ENCODE data around the gene RASSF5. TPM values are rescaled to one million over a fixed set of nuclear protein-coding genes. Genes with fewer than 3 reads are reported as not detected.

RASSF5 gene
- total RNA-seq, 3 donors from 2014 or later = 179 to 227 (median 216) TPM

- H3K4me1 Mint-ChIP-seq (ENCODE audit: low read depth) = peaks cover 85% of the 10 kb centered on the region
- no peaks in the 10 kb centered on the region for H3K9me3 Mint-ChIP-seq
- H3K27me3 Mint-ChIP-seq (ENCODE audit: low read depth) = no peaks in the 10 kb centered on the region
- peak within 1 kb of the TSS; percentile 87 for H3K4me3 Mint-ChIP-seq
- DNase-seq (peak; percentile 25), ATAC-seq (peak; percentile 61 to 65)
- H3K36me3 Mint-ChIP-seq (ENCODE audit: insufficient read depth) = peaks cover 8% of the 10 kb centered on the region
Observed at GRCh38 chr1:206469933-206470691, 37.2 kb upstream of the RASSF5 start, which contains the start of gene IKBKE. TSS of gene IKBKE (plus strand) at chr1:206470476. CDS start at chr1:206473228, 2,752 bp downstream.

DNA sequence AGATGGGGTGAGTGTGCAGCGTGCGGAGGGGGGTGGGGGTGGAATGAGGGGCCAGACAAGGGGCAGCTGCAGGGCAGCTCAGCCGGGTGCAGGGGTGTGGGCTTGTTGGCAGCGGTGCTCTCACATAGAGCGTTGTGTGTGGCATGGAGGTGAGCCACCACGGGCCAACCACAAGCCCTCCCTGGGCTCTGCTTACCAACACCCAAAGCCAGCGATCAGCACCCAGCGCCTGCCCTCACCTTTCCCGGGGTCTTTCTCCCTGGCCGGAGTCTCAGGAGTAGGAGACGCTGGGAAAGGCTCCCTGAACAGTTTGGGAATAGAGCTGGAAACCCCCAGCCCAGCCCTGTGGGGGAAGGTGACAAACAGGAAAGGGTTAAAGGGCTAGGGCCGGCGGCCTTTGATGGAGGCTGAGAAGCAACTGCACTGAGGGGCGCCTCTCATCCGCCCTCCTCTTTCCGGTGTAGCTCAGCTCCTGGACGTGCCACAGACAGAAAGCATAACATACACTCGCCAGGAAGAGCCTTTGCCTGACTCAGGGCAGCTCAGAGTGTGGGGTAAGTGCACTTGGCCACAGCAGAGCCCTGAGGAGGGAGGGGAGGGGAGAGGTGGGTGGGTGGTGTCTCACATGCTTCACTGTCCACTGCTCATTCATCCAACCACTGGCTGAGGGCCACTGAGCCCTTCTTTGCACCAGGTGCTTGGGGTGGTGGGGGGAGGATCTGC is 36.5 kb upstream of the RASSF5 start:
- DNase-seq = peak; percentile 30
- no peaks in the 10 kb centered on the region for H3K9me3 Mint-ChIP-seq
- peaks cover 14% of the 10 kb centered on the region for H3K36me3 Mint-ChIP-seq (ENCODE audit: insufficient read depth)
- peaks cover 85% of the 10 kb centered on the region for H3K4me1 Mint-ChIP-seq (ENCODE audit: low read depth)
- peak; percentile 58 to 67 for ATAC-seq
- peak overlapping the region; percentile 87 for H3K4me3 Mint-ChIP-seq
- no peaks in the 10 kb centered on the region for H3K27me3 Mint-ChIP-seq (ENCODE audit: low read depth)

- no peaks in the 10 kb centered on the region for H3K27me3 Mint-ChIP-seq (ENCODE audit: low read depth)
- H3K4me1 Mint-ChIP-seq (ENCODE audit: low read depth) = peaks cover 81% of the 10 kb centered on the region
- no peaks in the 10 kb centered on the region for H3K9me3 Mint-ChIP-seq
- H3K36me3 Mint-ChIP-seq (ENCODE audit: insufficient read depth) = peaks cover 18% of the 10 kb centered on the region
- DNase-seq (no peak), ATAC-seq (peak; percentile 10 to 11)
- H3K4me3 Mint-ChIP-seq = peak overlapping the region; percentile 87
Observed at GRCh38 chr1:206471415-206471801, 35.9 kb upstream of the RASSF5 start.

DNA sequence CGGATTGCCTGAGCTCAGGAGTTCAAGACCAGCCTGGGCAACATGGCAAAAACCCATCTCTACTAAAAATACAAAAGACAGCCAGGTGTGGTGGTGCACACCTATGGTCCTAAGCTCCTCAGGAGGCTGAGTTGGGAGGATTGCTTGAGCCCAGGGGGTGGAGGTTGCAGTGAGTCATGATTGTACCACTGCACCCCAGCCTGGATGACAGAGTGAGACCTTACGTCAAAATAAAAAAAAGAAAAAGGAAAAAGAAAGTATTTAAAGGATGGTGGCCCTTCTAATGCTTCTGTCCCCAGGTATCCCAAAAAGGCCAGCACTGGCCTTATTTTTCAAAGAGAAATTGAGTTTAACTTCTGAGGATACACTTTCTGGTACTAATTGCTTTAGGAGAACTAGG is 35.3 kb upstream of the RASSF5 start:
- ATAC-seq = no peak
- Mint-ChIP-seq H3K36me3 (ENCODE audit: insufficient read depth) (peaks cover 23% of the 10 kb centered on the region), H3K9me3 (no peaks in the 10 kb centered on the region), H3K27me3 (ENCODE audit: low read depth) (no peaks in the 10 kb centered on the region), H3K4me3 (peak overlapping the region; percentile 87), H3K4me1 (ENCODE audit: low read depth) (peaks cover 75% of the 10 kb centered on the region)
- peak; percentile 28 for DNase-seq

DNA sequence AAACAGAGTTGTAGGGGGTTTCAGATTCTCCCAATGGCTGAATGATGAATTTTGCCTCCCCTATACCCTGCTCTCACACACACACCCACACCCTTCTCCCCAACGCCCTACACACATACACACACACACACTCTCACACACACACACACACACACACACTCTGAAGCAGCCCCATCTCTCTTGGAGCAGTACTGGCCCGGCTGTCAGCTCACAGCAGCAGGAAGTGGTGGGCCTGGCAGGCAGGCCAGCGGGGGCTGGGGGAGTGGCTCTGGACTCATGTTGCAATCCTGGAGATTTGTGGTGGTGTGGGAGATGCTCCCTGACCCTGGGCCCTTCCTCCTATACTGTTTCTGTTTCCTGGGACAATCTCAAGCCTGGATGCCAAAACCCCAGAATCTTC is 34.9 kb upstream of the RASSF5 start:
- Mint-ChIP-seq H3K9me3 (no peaks in the 10 kb centered on the region), H3K27me3 (ENCODE audit: low read depth) (no peaks in the 10 kb centered on the region), H3K36me3 (ENCODE audit: insufficient read depth) (peaks cover 27% of the 10 kb centered on the region), H3K4me3 (peak overlapping the region; percentile 87), H3K4me1 (ENCODE audit: low read depth) (peaks cover 71% of the 10 kb centered on the region)
- DNase-seq = no peak
- no peak for ATAC-seq

- ATAC-seq (no peak), DNase-seq (no peak)
- no peaks in the 10 kb centered on the region for H3K27me3 Mint-ChIP-seq (ENCODE audit: low read depth)
- H3K4me1 Mint-ChIP-seq (ENCODE audit: low read depth) = peaks cover 67% of the 10 kb centered on the region
- no peaks in the 10 kb centered on the region for H3K9me3 Mint-ChIP-seq
- peak overlapping the region; percentile 87 for H3K4me3 Mint-ChIP-seq
- peaks cover 27% of the 10 kb centered on the region for H3K36me3 Mint-ChIP-seq (ENCODE audit: insufficient read depth)
Observed at GRCh38 chr1:206472886-206473285, 34.4 kb upstream of the RASSF5 start.

GRCh38 chr1:206476058-206476457 is 31.3 kb upstream of the RASSF5 start:
- peaks cover 33% of the 10 kb centered on the region for H3K36me3 Mint-ChIP-seq (ENCODE audit: insufficient read depth)
- no peaks in the 10 kb centered on the region for H3K27me3 Mint-ChIP-seq (ENCODE audit: low read depth)
- DNase-seq (no peak), ATAC-seq (no peak)
- H3K4me1 Mint-ChIP-seq (ENCODE audit: low read depth) = peaks cover 52% of the 10 kb centered on the region
- H3K9me3 Mint-ChIP-seq = no peaks in the 10 kb centered on the region
- no peak overlapping the region for H3K4me3 Mint-ChIP-seq

DNA sequence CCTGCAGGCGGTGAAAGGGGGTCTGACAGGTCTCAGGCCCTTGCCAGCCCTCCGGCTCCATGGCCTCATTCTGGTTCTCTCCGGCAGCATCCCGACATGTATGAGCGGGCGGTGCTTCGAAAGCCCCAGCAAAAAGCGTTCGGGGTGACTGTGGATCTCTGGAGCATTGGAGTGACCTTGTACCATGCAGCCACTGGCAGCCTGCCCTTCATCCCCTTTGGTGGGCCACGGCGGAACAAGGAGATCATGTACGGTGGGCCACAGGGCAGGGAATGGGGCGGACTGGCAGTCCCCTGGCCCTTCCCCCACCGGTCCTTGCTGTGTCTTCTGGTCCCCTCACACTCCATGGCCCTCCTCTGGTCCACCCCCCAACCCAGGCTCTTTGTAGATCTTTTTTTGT is 30.7 kb upstream of the RASSF5 start:
- Mint-ChIP-seq H3K4me3 (no peak overlapping the region), H3K4me1 (ENCODE audit: low read depth) (peaks cover 48% of the 10 kb centered on the region), H3K27me3 (ENCODE audit: low read depth) (no peaks in the 10 kb centered on the region), H3K9me3 (no peaks in the 10 kb centered on the region), H3K36me3 (ENCODE audit: insufficient read depth) (peaks cover 33% of the 10 kb centered on the region)
- DNase-seq (no peak), ATAC-seq (no peak)

- ATAC-seq = no peak
- Mint-ChIP-seq H3K4me1 (ENCODE audit: low read depth) (peaks cover 43% of the 10 kb centered on the region), H3K36me3 (ENCODE audit: insufficient read depth) (peaks cover 33% of the 10 kb centered on the region), H3K4me3 (no peak overlapping the region), H3K27me3 (ENCODE audit: low read depth) (no peaks in the 10 kb centered on the region), H3K9me3 (no peaks in the 10 kb centered on the region)
- DNase-seq = no peak
Observed at GRCh38 chr1:206477110-206477509, 30.2 kb upstream of the RASSF5 start.

DNA sequence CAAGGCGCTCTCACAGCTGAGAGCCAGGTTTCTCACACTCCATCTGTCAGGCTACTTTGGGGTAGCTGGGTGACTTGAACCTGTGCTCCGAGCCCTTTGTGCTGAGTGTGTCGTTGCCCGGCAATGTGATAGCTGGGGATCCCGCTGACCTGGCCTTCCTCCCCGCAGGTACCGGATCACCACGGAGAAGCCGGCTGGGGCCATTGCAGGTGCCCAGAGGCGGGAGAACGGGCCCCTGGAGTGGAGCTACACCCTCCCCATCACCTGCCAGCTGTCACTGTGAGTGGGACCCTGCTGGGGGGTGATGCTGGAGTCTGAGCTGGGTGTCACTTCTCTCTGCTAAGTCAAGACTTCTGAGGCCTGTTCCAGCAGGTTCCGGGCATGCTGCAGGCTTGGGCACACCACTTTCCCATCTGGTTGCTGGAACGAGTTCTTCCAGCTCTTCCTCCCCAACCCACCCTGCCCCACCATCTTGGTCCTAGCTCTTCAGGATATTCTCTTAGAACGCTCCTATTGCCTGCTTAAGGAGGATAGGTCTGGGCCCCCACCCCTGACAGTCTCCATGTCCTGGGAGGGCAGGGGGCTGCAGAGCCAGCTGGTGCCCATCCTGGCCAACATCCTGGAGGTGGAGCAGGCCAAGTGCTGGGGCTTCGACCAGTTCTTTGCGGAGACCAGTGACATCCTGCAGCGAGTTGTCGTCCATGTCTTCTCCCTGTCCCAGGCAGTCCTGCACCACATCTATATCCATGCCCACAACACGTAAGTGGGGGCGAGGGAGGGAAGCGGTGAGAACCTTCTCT is 29.6 kb upstream of the RASSF5 start:
- peaks cover 33% of the 10 kb centered on the region for H3K36me3 Mint-ChIP-seq (ENCODE audit: insufficient read depth)
- H3K4me1 Mint-ChIP-seq (ENCODE audit: low read depth) = peaks cover 36% of the 10 kb centered on the region
- H3K9me3 Mint-ChIP-seq = no peaks in the 10 kb centered on the region
- no peak overlapping the region for H3K4me3 Mint-ChIP-seq
- no peaks in the 10 kb centered on the region for H3K27me3 Mint-ChIP-seq (ENCODE audit: low read depth)
- DNase-seq = no peak
- ATAC-seq = no peak

GRCh38 chr1:206478746-206479145 is 28.6 kb upstream of the RASSF5 start:
- no peak overlapping the region for H3K4me3 Mint-ChIP-seq
- peaks cover 29% of the 10 kb centered on the region for H3K4me1 Mint-ChIP-seq (ENCODE audit: low read depth)
- no peaks in the 10 kb centered on the region for H3K9me3 Mint-ChIP-seq
- ATAC-seq (no peak), DNase-seq (no peak)
- peaks cover 32% of the 10 kb centered on the region for H3K36me3 Mint-ChIP-seq (ENCODE audit: insufficient read depth)
- no peaks in the 10 kb centered on the region for H3K27me3 Mint-ChIP-seq (ENCODE audit: low read depth)

DNA sequence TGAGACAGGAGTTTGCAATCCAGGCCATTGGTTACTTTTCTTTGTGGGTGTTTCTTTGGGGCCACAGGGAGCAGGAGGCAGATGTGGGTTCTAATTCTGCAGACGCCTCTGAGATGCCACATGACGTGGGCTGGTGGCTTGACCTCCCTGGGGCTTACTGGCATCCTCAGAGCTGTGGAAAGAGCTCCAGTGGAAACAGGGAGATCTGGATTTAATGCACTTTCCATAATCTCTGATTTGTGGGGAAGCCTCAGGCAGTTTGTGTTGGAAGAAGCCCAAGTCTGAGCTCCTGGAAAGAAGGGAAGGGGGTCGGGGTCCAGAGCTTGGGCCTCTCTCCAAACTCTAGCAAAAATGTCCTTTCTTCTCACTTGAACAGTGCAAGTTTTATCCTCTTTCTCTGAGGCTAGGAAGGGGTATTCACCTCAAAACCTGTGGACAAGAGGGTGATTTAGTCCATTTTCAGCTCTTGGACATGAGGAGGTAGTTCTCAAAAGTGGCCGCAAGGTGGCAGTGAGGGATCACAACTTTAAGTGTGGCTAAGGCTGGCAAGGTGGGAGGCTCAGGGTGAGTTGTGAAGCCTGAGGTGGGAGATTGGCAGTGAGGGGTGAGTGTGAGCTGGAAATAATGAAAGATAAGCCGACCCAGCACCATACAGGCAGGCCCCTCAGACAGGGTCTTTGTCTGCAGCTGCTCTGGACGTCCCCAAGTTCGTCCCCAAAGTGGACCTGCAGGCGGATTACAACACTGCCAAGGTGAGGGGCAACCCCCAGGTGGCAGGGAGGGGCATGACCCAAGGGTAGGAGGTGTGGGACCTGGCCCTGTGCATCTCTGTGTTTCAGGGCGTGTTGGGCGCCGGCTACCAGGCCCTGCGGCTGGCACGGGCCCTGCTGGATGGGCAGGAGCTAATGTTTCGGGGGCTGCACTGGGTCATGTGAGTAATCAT is 27.9 kb upstream of the RASSF5 start:
- DNase-seq = peak; percentile 67
- peaks cover 29% of the 10 kb centered on the region for H3K36me3 Mint-ChIP-seq (ENCODE audit: insufficient read depth)
- H3K27me3 Mint-ChIP-seq (ENCODE audit: low read depth) = no peaks in the 10 kb centered on the region
- peak; percentile 54 to 60 for ATAC-seq
- no peaks in the 10 kb centered on the region for H3K9me3 Mint-ChIP-seq
- no peak overlapping the region for H3K4me3 Mint-ChIP-seq
- peaks cover 23% of the 10 kb centered on the region for H3K4me1 Mint-ChIP-seq (ENCODE audit: low read depth)

DNA sequence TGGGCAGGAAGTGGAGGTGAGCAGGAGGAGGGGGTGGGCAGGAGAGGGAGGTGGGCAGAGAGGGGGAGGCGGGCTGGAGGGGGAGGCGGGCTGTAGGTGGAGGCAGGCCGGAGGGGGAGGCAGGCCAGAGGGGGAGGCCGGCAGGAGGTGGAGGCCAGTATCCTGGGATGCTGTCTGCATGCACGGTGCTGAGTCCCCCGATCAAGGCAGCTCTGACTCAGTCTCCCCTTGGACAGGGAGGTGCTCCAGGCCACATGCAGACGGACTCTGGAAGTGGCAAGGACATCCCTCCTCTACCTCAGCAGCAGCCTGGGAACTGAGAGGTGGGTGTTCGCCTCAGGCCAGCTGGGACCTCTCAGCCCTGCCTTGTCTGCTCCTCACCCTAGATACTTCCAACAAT is 27.1 kb upstream of the RASSF5 start:
- Mint-ChIP-seq H3K36me3 (ENCODE audit: insufficient read depth) (peaks cover 29% of the 10 kb centered on the region), H3K9me3 (no peaks in the 10 kb centered on the region), H3K4me3 (no peak overlapping the region), H3K27me3 (ENCODE audit: low read depth) (no peaks in the 10 kb centered on the region), H3K4me1 (ENCODE audit: low read depth) (peaks cover 16% of the 10 kb centered on the region)
- no peak for DNase-seq
- ATAC-seq = no peak
